ENCODE measurements around the gene CLIP3. TPM values are rescaled to one million over a fixed set of nuclear protein-coding genes. Genes with fewer than 3 reads are reported as not detected.
"Not testable (repeated sequence)": the region's sequence is repeated elsewhere in the genome, so short reads cannot be mapped to it uniquely, and the experiment has no call there.

The CLIP3 gene
- total RNA-seq, 1 experiment from 2014 or later = 1.7 TPM

- no peak for DNase-seq (ENCODE audit: low read depth)
Observed at GRCh38 chr19:36008336-36008978, 24.2 kb downstream of the CLIP3 start, which contains the start of gene SYNE4. Gene SYNE4 (minus strand): TSS chr19:36008813. CDS start chr19:36008681, 132 bp downstream.

DNA sequence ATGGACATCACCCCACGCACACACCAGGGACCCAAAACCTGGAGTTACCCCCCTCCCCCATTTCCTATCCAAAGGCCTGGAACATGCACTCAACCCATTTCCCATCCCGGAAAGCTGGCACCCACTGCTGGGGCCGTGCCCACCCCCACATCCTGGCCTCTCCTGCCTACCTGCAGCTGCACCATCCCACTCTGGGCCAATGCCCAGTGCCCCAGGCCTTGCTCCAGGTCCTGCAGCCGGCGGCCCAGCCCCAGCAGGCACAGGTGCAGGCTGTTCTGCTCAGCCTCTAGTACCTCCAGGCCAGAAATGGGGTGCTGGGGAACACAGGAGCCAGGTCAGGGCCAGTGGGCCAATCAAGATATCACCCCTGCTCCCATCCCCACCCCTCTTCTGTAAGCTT is 25.7 kb downstream of the CLIP3 start:
- no peak for DNase-seq (ENCODE audit: low read depth)

- DNase-seq (ENCODE audit: low read depth) = no peak
Observed at GRCh38 chr19:36003284-36003683, 29.4 kb downstream of the CLIP3 start.

GRCh38 chr19:36001605-36002004 is 31.1 kb downstream of the CLIP3 start:
- DNase-seq (ENCODE audit: low read depth) = no peak

DNA sequence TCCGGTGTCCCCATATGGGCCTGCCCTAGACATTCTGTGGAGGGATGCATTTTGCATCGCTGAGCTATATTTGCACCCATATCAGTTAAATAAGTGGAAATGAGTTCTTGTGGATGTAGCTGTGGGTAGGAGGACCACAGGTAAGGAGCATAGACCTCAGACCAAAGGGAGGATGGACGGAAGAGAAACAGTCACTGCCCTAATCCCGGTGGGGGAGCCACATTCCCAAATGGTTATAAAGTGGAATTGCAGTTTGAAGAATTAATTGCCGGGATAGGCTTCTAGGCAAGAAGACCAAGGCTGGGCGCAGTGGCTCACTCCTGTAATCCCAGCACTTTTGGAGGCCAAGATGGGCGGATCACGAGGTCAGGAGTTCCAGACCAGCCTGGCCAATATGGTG is 35.9 kb downstream of the CLIP3 start:
- DNase-seq (ENCODE audit: low read depth) = no peak

- peak; percentile 94 for DNase-seq (ENCODE audit: low read depth)
Observed at GRCh38 chr19:35995048-35995993, 37.4 kb downstream of the CLIP3 start, which contains the start of gene SDHAF1. Gene SDHAF1 (plus strand): TSS chr19:35995188. CDS start chr19:35995275, 87 bp downstream.

DNA sequence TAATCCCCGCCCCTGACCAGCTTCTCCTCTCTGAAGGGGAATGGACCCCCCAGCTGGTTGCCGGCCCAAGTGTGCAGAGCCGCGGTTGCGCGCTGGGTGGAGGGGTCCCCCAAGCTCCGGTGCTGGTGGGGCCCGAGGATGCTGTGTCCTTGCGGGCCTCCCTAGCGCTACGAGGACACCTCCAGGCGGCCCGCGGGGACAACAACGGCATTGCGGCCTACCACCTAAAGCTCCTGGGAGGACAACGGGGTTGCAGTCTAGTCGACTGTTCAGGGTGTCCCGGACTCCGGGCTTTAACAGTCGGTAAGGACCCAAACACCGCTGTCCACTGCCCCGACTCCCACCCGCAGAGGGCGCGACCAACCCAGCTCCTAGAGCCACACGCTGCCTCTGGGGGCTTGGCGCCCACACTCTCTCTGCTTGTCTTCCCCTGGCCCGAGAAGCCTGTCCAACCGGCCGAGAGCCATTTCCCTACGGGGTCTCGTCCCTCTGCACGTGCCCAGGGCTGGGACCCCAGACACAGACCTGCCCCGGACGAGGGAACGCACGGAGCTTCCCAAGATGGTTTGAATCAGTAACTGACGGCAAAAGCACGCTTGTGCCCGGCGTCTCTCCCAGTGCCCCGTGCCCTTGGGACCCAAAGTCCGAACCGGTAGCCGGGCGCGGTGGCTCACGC is 38.6 kb downstream of the CLIP3 start:
- DNase-seq (ENCODE audit: low read depth) = peak; percentile 37

DNA sequence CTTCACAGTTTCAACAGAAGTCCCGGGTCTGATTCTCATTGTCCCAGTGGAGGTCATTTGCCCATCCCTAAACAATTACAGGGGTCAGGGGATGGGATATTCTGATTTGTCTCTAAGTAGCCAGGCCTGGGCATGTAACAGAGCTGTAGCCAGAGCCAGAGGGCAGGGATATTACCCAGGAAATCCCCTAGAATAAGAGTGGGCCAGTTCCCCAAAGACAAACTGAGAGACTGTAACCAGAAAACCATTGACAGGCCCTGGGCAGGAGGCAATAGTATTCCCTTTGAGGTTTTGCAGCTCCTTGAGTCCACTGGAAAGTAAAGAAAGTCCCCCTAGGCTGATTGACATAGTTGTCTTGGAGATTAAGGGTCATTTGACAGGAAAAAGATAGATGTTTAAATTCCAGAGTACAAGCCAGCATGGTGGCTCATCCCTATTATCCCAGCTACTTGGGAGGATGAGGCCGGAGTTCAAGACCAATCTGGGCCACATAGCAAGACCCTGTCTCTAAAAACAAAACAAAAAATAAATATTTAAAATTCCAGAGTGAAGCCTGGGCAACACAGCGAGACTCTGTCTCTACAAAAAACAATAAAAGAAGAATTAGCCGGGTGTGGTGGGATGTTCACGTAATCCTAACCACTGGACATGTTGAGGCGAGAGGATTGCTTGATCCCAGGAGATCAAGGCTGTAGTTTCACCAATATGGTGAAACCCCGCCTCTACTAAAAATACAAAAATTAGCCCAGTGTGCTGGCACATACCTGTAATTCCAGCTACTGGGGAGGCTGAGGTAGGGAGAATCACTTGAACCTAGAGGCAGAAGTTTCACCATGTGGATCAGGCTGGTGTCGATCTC is 39.5 kb downstream of the CLIP3 start:
- no peak for DNase-seq (ENCODE audit: low read depth)

GRCh38 chr19:35991731-35992450 is 40.8 kb downstream of the CLIP3 start:
- DNase-seq (ENCODE audit: low read depth) = peak; percentile 65

GRCh38 chr19:35990771-35991730 is 41.6 kb downstream of the CLIP3 start:
- DNase-seq (ENCODE audit: low read depth) = no peak

DNA sequence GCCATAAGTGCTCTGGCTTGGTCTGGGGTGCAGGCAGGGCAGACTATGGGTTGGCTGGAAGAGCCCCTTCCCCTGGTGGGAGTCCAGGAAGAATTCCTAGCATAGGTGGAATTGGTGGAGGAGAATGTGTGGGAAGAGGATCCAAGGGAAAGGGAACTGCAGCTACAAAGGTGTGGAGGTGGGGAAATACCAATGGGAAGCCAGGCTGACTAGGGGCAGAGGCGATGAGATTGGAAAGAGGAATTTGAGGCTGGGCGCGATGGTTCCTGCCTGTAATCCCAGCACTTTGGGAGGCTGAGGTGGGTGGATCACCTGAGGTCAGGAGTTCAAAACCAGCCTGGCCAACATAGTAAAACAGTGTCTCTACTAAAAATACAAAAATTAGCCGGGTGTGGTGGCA is 42.5 kb downstream of the CLIP3 start:
- DNase-seq (ENCODE audit: low read depth) = no peak

- DNase-seq (ENCODE audit: low read depth) = no peak
Observed at GRCh38 chr19:35988824-35989223, 43.8 kb downstream of the CLIP3 start.

DNA sequence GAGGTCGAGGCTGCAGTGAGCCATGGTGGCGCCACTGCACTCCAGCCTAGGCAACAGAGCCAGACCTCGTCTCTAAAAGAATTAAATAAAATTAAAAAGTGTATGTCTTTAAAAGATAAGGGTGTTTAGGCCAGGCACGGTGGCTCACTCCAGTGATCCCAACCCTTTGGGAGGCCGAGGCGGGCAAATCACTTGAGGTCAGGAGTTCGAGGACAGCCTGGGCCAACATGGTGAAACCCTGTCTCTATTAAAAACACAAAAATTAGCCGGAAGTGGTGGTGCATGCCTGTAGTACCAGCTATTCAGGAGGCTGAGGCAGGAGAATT is 45.1 kb downstream of the CLIP3 start:
- no peak for DNase-seq (ENCODE audit: low read depth)

DNA sequence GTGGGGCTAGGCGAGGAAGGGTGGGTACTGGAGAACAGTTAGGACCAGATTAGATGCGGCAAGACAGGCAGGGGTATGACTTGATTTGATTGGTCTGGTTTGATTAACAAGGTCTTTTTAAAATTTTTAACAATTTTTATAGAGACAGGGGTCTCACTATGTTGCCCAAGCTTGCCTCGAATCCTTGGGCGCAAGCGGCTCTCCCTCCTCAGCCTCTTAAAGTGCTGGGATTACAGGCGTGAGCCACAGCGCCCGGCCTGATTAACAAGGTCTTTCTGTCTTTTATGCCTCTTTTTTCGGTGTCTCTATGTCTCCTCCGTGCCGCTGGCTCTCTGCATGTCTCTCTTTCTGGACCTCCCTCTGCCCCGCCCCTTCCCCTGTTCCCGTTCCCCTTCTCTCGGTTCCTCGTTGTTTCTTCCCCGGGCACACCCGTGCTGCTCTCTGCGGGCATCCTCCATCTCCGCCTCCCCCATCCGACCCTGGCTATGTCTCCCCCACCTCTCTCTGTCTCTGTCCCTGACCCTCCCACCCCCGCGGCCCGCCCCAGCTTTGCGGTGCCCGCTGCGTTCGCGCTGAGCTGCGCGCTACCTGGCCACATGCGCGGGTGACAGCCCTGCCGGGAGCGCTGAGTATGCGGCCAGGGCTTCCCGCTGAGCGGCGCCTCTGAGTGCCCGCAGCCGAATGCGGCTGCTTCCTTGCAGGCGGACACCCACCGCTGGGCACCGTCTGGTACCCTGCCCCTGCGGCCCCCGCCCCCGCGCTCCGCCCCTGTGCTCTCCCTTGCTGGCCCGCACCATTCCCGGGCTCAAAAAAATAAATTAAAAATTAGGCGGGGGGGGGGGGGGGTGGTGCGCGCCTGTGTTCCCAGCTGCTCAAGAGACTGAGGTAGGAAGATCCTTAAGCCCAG is 45.8 kb downstream of the CLIP3 start:
- peak; percentile 24 for DNase-seq (ENCODE audit: low read depth)

DNA sequence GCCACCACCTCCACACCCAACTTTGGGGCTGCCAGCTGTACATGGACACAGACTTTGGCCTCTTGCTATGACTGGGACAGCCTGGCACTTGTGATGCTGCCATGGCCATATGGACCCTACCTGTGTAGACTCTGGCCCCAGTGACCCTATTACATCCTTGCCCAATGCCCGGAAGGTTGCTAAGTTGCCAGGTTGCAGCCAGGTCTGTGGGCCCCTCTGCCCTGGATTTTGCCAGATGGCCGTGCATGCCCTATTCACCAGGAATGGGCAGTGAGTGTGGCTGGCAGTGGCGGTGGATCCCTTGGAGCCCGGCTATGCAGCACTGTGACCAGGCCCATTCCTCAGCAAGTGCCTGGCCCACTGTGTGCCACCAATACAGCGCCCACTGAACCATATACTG is 46.6 kb downstream of the CLIP3 start:
- no peak for DNase-seq (ENCODE audit: low read depth)

DNA sequence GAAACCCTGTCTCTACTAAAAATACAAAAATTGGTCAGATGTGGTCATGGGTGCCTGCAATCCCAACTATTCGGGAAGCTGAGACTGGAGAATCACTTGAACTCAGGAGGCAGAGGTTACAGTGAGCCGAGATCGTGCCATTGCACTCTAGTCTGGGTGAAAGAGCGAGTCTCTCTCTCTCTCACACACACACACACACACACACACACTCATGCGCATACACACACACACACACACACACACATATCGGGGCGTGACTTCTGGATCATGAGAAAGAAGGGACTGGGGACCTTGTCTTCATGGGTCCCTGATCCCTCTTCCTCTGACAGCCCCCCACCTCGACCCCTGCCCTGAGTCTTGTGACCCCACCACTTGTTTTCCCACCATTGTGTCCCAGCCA is 49.5 kb downstream of the CLIP3 start:
- DNase-seq (ENCODE audit: low read depth) = no peak

DNA sequence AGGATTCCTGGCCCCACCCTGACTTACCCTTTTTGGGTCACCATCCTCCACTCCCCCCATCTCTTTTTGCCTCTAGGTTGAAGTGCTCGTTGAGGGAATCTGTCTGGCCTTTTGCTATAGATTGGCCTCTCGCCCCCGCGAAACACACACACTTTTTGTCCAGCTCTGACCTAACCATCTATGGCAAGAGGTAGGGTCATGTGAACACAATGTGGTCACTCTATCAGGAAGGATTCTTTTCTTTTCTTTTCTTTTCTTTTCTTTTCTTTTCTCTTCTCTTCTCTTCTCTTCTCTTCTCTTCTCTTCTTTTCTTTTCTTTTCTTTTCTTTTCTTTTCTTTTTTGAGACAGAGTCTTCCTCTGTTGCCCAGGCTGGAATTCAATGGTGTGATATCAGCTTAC is 51.7 kb downstream of the CLIP3 start:
- not testable (repeated sequence) for DNase-seq (ENCODE audit: low read depth)

- no peak for DNase-seq (ENCODE audit: low read depth)
Observed at GRCh38 chr19:35978832-35979365, 53.8 kb downstream of the CLIP3 start.
